ENCODE measurements around the gene PCDHGB6. TPM values are rescaled to one million over a fixed set of nuclear protein-coding genes. Genes with fewer than 3 reads are reported as not detected.

PCDHGB6 gene
- total and polyA plus RNA-seq, 2 experiments from 2014 or later, result 2.8 to 8.1 TPM

DNA sequence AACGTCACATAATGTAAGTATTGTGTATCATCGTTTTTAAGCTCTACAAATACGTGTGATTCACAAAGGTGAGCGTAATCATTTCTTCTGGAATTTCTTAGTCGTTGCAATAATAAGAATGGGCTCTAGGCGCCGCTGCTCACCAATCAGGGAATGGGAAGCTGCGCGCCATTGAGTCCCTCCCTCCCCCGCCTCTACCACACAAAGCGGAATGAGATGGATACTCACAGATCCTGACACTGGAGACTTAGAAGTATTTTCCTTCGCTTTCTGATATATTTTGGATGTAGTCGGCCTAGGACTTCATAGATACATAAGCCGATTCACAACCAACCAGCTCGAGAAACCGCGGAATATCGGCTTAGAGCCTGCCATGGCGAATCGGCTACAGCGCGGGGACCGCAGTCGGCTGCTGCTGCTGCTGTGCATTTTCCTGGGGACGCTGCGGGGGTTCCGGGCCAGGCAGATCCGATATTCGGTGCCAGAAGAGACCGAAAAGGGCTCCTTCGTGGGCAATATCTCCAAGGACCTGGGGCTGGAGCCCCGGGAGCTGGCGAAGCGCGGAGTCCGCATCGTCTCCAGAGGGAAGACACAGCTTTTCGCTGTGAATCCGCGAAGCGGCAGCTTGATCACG, 13.2 kb downstream of the PCDHGB6 start, which contains the start of gene PCDHGA11:
PCDHGA11 (plus strand) TSS at position 197 of the 634 bp plus-strand sequence; CDS start at position 374, 177 bp downstream.
- no peaks in the 10 kb centered on the region for H3F3A ChIP-seq (replicated peaks; ENCODE audit: low read depth)
- no peak within 1 kb of the TSS for H3K27ac ChIP-seq (ENCODE audit: low read depth)
- no peaks in the 10 kb centered on the region for H3K9me2 ChIP-seq (ENCODE audit: insufficient read depth)
- peaks cover 73% of the 10 kb centered on the region for H3K36me3 Mint-ChIP-seq (ENCODE audit: low read depth)
- H3K4me1 Mint-ChIP-seq, result peaks cover 7% of the 10 kb centered on the region
- H3K36me3 ChIP-seq (ENCODE audit: insufficient read depth), result no peaks in the 10 kb centered on the region
- peaks cover 20% of the 10 kb centered on the region for H3K27me3 ChIP-seq (ENCODE audit: insufficient read depth)
- DNase-seq (ENCODE audit: low spot score), result peak; percentile 90
- no peaks in the 10 kb centered on the region for H3K4me1 ChIP-seq (ENCODE audit: insufficient read depth)
- H3K27ac Mint-ChIP-seq, result no peak within 1 kb of the TSS; the same call in none of the 2 replicates
- H3K4me3 ChIP-seq, result peak within 1 kb of the TSS; percentile 62
- TF ChIP-seq STAT1 (IDR thresholded peaks at IDR 0.05; ENCODE audit: unreplicated experiment) (no peak), CREB1 (CRISPR knock-in tag; IDR thresholded peaks at IDR 0.05; ENCODE audit: low read depth) (no peak), JUNB (IDR thresholded peaks at IDR 0.05; ENCODE audit: unreplicated experiment) (no peak), NANOG (IDR thresholded peaks at IDR 0.05; ENCODE audit: borderline replicate concordance) (no peak)
- TF ChIP-seq, protein P1, sequence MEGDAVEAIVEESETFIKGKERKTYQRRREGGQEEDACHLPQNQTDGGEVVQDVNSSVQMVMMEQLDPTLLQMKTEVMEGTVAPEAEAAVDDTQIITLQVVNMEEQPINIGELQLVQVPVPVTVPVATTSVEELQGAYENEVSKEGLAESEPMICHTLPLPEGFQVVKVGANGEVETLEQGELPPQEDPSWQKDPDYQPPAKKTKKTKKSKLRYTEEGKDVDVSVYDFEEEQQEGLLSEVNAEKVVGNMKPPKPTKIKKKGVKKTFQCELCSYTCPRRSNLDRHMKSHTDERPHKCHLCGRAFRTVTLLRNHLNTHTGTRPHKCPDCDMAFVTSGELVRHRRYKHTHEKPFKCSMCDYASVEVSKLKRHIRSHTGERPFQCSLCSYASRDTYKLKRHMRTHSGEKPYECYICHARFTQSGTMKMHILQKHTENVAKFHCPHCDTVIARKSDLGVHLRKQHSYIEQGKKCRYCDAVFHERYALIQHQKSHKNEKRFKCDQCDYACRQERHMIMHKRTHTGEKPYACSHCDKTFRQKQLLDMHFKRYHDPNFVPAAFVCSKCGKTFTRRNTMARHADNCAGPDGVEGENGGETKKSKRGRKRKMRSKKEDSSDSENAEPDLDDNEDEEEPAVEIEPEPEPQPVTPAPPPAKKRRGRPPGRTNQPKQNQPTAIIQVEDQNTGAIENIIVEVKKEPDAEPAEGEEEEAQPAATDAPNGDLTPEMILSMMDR (conservative IDR thresholded peaks at IDR 0.05; ENCODE audit: low read depth in 2 of 2), result peak; percentile 89
- H3K27me3 Mint-ChIP-seq (ENCODE audit: insufficient read depth, low read depth, poor library complexity), result peaks cover 28% of the 10 kb centered on the region
- peak within 1 kb of the TSS; percentile 77 for H3K4me3 Mint-ChIP-seq
- H3K4me2 ChIP-seq, result peak within 1 kb of the TSS; percentile 77
- H3K79me2 ChIP-seq (replicated peaks; ENCODE audit: insufficient read depth), result no peaks in the 10 kb centered on the region; the same call in 1 of the 2 replicates
- ATAC-seq, result peak; percentile 31
- peak within 1 kb of the TSS; percentile 73; the same call in 1 of the 2 replicates for H2AFZ ChIP-seq
- H3K9me3 Mint-ChIP-seq, result peaks cover 71% of the 10 kb centered on the region
- H4K20me1 ChIP-seq (replicated peaks; ENCODE audit: insufficient read depth), result no peaks in the 10 kb centered on the region

DNA sequence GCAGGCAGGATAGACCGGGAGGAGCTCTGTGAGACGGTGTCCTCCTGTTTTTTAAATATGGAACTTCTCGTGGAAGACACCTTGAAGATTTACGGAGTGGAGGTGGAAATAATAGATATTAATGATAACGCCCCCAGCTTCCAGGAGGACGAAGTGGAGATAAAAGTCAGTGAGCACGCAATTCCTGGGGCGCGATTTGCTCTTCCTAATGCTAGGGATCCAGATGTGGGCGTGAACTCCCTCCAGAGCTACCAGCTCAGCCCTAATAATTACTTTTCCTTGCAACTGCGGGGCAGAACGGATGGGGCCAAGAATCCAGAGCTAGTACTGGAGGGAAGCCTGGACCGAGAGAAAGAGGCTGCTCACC, 13.7 kb downstream of the PCDHGB6 start:
- H3K27me3 Mint-ChIP-seq (ENCODE audit: insufficient read depth, low read depth, poor library complexity), result peaks cover 28% of the 10 kb centered on the region
- TF ChIP-seq, protein P2, sequence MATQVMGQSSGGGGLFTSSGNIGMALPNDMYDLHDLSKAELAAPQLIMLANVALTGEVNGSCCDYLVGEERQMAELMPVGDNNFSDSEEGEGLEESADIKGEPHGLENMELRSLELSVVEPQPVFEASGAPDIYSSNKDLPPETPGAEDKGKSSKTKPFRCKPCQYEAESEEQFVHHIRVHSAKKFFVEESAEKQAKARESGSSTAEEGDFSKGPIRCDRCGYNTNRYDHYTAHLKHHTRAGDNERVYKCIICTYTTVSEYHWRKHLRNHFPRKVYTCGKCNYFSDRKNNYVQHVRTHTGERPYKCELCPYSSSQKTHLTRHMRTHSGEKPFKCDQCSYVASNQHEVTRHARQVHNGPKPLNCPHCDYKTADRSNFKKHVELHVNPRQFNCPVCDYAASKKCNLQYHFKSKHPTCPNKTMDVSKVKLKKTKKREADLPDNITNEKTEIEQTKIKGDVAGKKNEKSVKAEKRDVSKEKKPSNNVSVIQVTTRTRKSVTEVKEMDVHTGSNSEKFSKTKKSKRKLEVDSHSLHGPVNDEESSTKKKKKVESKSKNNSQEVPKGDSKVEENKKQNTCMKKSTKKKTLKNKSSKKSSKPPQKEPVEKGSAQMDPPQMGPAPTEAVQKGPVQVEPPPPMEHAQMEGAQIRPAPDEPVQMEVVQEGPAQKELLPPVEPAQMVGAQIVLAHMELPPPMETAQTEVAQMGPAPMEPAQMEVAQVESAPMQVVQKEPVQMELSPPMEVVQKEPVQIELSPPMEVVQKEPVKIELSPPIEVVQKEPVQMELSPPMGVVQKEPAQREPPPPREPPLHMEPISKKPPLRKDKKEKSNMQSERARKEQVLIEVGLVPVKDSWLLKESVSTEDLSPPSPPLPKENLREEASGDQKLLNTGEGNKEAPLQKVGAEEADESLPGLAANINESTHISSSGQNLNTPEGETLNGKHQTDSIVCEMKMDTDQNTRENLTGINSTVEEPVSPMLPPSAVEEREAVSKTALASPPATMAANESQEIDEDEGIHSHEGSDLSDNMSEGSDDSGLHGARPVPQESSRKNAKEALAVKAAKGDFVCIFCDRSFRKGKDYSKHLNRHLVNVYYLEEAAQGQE (IDR thresholded peaks at IDR 0.05; ENCODE audit: unreplicated experiment), result no peak
- TF ChIP-seq EZH2phosphoT487 (IDR thresholded peaks at IDR 0.05; ENCODE audit: unreplicated experiment), result no peak
- TF ChIP-seq, protein P1 (conservative IDR thresholded peaks at IDR 0.05; ENCODE audit: low read depth in 2 of 2), result no peak

More for the DNA sequence above, 13.7 kb downstream of the PCDHGB6 start:
- Mint-ChIP-seq H3K4me1 (peaks cover 7% of the 10 kb centered on the region), H3K36me3 (ENCODE audit: low read depth) (peaks cover 78% of the 10 kb centered on the region), H3K27ac (no peak overlapping the region; the same call in 1 of the 2 replicates), H3K9me3 (peaks cover 76% of the 10 kb centered on the region), H3K4me3 (peak overlapping the region; percentile 77)
- peaks cover 20% of the 10 kb centered on the region for H3K27me3 ChIP-seq (ENCODE audit: insufficient read depth)
- peak; percentile 36 for DNase-seq (ENCODE audit: low spot score)
- no peak overlapping the region for H3K27ac ChIP-seq (ENCODE audit: low read depth)
- no peaks in the 10 kb centered on the region for H4K20me1 ChIP-seq (replicated peaks; ENCODE audit: insufficient read depth)
- no peaks in the 10 kb centered on the region for H3K9me2 ChIP-seq (ENCODE audit: insufficient read depth)
- no peak for ATAC-seq
- no peaks in the 10 kb centered on the region for H3F3A ChIP-seq (replicated peaks; ENCODE audit: low read depth)
- no peaks in the 10 kb centered on the region for H3K36me3 ChIP-seq (ENCODE audit: insufficient read depth)
- peak overlapping the region; percentile 73; the same call in 1 of the 2 replicates for H2AFZ ChIP-seq
- peak overlapping the region; percentile 77 for H3K4me2 ChIP-seq
- no peaks in the 10 kb centered on the region; the same call in 1 of the 2 replicates for H3K79me2 ChIP-seq (replicated peaks; ENCODE audit: insufficient read depth)
- no peaks in the 10 kb centered on the region for H3K4me1 ChIP-seq (ENCODE audit: insufficient read depth)
- H3K4me3 ChIP-seq, result peak overlapping the region; percentile 62

Measured in GM23338 (cell line).